GM13977 (cell line): Measurements from ENCODE around the gene CYTH2.
A peak's percentile ranks its signal among the peaks of the same experiment; 100 is the strongest.

Experiments
- DNase-seq: peaks from one replicate; pipeline ENCODE4 v3.0.0; 2012; ENCODE audit warnings: low spot score
- in situ Hi-C: fragments of 300-500 bp; cut with MboI; formaldehyde crosslinking; loops from one replicate; pipeline ENCODE4 v1.12.0; 2022; ENCODE audit warnings: low sequenced_read_pairs, low pct_unique_long_range_greater_than_20kb, mixed read lengths, inconsistent platforms; ENCODE audit not compliant: unreplicated experiment
- TF ChIP-seq, protein P1 (sequence below): IDR thresholded peaks from 2 replicates; pipeline ENCODE4 v1.5.1; 2012; ENCODE audit warnings: mild to moderate bottlenecking, control low read depth; ENCODE audit not compliant: insufficient read depth; ENCODE audit errors: extremely low read depth, missing control alignments

Gene CYTH2

DNA sequence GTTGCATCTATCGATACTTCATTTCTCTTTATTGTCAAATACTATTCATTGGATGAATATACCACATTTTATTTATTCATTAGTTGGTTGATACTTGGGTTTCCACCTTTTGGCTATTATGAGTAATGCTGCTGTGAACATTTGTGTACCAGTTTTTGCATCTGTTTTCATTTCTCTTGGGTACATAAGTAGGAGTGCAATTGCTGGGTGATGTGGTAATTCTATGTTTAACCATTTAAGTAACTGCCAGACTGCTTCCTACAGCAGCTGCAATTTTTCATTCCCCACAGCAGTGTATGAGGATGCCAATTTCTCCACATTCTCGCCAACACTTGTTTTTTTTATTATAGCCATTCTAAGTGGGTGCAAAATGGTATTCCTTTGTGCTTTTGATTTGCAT is 11.2 kb upstream of the CYTH2 start:
- DNase-seq, result no peak
- in situ Hi-C loops, result no loop called here
- TF ChIP-seq, protein P1, sequence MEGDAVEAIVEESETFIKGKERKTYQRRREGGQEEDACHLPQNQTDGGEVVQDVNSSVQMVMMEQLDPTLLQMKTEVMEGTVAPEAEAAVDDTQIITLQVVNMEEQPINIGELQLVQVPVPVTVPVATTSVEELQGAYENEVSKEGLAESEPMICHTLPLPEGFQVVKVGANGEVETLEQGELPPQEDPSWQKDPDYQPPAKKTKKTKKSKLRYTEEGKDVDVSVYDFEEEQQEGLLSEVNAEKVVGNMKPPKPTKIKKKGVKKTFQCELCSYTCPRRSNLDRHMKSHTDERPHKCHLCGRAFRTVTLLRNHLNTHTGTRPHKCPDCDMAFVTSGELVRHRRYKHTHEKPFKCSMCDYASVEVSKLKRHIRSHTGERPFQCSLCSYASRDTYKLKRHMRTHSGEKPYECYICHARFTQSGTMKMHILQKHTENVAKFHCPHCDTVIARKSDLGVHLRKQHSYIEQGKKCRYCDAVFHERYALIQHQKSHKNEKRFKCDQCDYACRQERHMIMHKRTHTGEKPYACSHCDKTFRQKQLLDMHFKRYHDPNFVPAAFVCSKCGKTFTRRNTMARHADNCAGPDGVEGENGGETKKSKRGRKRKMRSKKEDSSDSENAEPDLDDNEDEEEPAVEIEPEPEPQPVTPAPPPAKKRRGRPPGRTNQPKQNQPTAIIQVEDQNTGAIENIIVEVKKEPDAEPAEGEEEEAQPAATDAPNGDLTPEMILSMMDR, result no peak

DNA sequence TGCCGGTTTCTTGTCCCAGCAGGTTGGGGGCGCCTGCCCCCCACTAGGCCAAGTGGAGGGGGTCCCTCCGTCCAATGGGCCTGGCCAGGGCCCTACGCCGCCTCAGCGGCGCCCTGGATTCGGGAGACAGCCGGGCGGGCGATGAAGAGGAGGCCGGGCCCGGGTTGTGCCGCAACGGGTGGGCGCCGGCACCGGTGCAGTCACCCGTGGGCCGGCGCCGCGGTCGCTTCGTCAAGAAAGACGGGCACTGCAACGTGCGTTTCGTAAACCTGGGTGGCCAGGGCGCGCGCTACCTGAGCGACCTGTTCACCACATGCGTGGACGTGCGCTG is 7.6 kb upstream of the CYTH2 start:
- in situ Hi-C loops, result no loop called here
- TF ChIP-seq, protein P1, result no peak

DNA sequence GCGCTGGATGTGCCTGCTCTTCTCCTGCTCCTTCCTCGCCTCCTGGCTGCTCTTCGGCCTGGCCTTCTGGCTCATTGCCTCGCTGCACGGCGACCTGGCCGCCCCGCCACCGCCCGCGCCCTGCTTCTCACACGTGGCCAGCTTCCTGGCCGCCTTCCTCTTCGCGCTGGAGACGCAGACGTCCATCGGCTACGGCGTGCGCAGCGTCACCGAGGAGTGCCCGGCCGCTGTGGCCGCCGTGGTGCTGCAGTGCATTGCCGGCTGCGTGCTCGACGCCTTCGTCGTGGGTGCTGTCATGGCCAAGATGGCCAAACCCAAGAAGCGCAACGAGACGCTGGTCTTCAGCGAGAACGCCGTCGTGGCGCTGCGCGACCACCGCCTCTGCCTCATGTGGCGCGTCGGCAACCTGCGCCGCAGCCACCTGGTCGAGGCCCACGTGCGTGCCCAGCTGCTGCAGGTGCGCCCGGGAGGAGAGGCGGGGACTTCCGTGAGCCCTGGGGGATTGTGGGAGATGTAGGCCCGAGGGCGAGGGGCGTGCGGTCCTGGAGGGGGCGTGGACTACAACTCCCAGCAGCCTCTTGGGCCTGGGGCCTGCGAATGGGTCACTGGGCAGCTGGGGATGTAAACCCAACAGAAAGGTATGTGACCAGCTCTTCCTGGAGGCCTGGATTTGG is 7.0 kb upstream of the CYTH2 start:
- in situ Hi-C loops, result no loop called here
- DNase-seq, result no peak
- TF ChIP-seq, protein P1, result no peak

More for the DNA sequence above, 7.6 kb upstream of the CYTH2 start:
- DNase-seq, result no peak

DNA sequence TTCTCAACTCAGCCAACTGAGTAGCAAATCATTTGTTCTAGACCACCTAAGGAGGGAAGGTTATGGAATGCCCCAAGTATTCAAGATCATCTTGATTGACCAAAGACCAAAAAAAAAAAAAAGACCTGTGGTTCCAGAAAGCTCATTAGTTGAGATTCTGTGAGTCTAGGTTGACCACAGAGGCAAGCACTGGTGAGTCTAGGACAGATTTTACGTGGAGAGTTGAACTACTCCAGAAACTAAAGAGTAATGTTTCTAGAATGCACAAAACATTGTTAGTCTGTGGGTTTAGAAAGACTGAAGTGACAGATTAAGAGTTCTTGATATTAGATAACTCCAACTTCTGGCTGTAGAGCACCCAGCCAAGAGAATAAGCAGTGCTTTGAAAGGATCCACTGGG is 4.0 kb upstream of the CYTH2 start:
- no peak for DNase-seq
- in situ Hi-C loops, result no loop called here

DNA sequence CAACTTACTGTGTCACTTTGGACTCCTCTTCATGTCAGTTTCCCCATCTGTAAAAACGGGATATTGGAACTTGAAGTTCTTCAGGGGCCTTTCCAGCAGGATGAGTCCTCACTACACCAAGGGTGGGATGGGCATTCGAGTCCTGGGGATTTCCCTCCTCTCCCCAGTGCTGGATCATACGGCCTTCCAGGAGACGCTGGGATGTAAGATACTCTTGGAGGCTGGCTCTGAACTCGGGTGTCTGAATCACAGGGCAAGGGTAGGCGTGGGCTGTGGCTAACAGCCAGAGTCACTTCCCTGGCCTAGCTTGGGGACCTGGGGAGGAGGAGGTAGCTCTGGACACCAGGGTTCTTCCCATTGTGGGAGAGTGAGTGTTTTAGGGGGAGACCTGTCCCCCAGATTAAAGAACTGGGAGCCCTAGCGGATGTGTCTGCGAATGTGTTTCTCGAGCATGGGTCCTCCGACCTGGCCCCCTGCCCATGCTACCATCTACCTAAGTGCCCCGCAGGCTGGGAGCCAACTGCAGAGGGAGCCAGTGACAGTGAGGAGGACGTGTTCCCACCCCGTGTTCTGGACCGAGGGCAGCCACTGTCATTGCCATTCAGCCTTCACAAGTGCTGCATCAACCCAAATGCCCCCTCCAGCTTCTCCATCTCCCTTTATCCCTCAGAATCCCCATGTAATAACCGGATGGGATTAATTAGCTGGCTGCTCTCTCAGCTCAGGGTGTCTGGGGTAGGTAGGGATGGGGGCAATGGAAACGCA is 2.4 kb upstream of the CYTH2 start:
- in situ Hi-C loops, result no loop called here
- TF ChIP-seq, protein P1, result no peak
- no peak for DNase-seq

More for the DNA sequence above, 4.0 kb upstream of the CYTH2 start:
- TF ChIP-seq, protein P1, result no peak

DNA sequence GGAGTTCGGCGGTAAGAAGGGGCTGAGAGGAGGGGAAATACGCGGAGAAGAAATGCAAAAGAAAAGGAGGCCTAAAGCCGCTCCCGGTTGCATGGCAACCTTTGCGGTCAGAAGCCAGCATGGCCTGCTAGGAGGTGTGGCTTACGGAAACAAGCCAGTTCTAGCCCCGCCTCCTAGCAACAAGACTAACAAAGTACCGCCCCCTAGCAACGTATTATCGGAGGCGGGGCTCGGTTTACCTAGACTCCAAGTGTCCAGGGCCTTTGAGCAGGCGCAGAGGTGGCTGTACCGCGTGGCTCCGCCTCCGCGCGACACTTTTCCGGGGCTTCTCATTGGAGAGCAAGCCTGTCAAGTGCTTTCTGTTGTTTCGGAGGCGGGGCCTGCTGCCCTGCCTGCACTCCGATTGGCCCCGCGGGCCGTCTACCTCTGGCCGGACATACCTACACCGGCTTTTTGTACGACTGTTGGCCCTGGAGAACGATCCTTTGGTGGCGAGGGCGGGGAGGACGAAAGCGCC is 339 bp upstream of the CYTH2 start:
- in situ Hi-C loops, result no loop called here
- peak; percentile 98 for DNase-seq
- TF ChIP-seq, protein P1, result no peak
